H9 (cell line): Measurements from ENCODE around the gene AP3S2. TPM values are rescaled to one million over a fixed set of nuclear protein-coding genes. Genes with fewer than 3 reads are reported as not detected.

Source experiments
- DNase-seq: peaks from one replicate; pipeline ENCODE4 v3.0.0-alpha.2; 2017
- H2AFZ ChIP-seq: one replicate; pipeline ENCODE4 v1.6.1; 2013; ENCODE audit warnings: mild to moderate bottlenecking, low read length, control low read depth, moderate library complexity
- H2AK5ac ChIP-seq: 2 replicates; pipeline ENCODE4 v1.6.1; 2013; ENCODE audit warnings: low read length, control low read depth, mixed read lengths; ENCODE audit not compliant: insufficient read length
- H2BK120ac ChIP-seq: one replicate; pipeline ENCODE4 v1.6.1; 2013; ENCODE audit warnings: low read depth, mild to moderate bottlenecking, low read length, control low read depth, inconsistent platforms; ENCODE audit not compliant: poor library complexity, severe bottlenecking
- H2BK12ac ChIP-seq: 2 replicates; pipeline ENCODE4 v1.6.1; 2013; ENCODE audit warnings: low read length, control low read depth, mixed read lengths, low read depth; ENCODE audit not compliant: insufficient read length
- H2BK15ac ChIP-seq: 2 replicates; pipeline ENCODE4 v1.6.1; 2013; ENCODE audit warnings: low read depth, low read length, control low read depth
- H2BK20ac ChIP-seq: one replicate; pipeline ENCODE4 v1.6.1; 2013; ENCODE audit warnings: low read depth, mild to moderate bottlenecking, low read length, control low read depth, inconsistent platforms; ENCODE audit not compliant: poor library complexity, severe bottlenecking
- H2BK5ac ChIP-seq: 2 replicates; pipeline ENCODE4 v1.6.1; 2013; ENCODE audit warnings: low read length, control low read depth, mixed read lengths; ENCODE audit not compliant: insufficient read length
- H3K14ac ChIP-seq: 2 replicates; pipeline ENCODE4 v1.6.1; 2013; ENCODE audit warnings: low read length, control low read depth; ENCODE audit not compliant: insufficient read depth
- H3K18ac ChIP-seq: 2 replicates; pipeline ENCODE4 v1.6.1; 2013; ENCODE audit warnings: low read depth, mild to moderate bottlenecking, mixed read lengths, low read length, control low read depth; ENCODE audit not compliant: insufficient read length
- H3K23ac ChIP-seq: 2 replicates; pipeline ENCODE4 v1.6.1; 2013; ENCODE audit warnings: low read length, control low read depth, mixed read lengths, low read depth; ENCODE audit not compliant: insufficient read length
- H3K23me2 ChIP-seq: 2 replicates; pipeline ENCODE4 v1.6.1; 2013; ENCODE audit warnings: low read depth, mild to moderate bottlenecking, mixed read lengths, low read length, control low read depth; ENCODE audit not compliant: insufficient read length, poor library complexity, severe bottlenecking
- H3K27ac ChIP-seq: 2 replicates; pipeline ENCODE4 v1.5.1; 2013; ENCODE audit warnings: low read length, control low read depth, mixed read lengths, low read depth; ENCODE audit not compliant: insufficient read length
- H3K27me3 ChIP-seq: 2 replicates; pipeline ENCODE4 v1.6.1; 2013; ENCODE audit warnings: low read length, control low read depth, inconsistent platforms; ENCODE audit not compliant: insufficient read depth
- H3K4ac ChIP-seq: 2 replicates; pipeline ENCODE4 v1.6.1; 2013; ENCODE audit warnings: low read depth, mild to moderate bottlenecking, control low read depth, inconsistent platforms, low read length, moderate library complexity
- H3K4me1 ChIP-seq: 2 replicates; pipeline ENCODE4 v1.6.1; 2013; ENCODE audit warnings: low read length, control low read depth, inconsistent platforms; ENCODE audit not compliant: insufficient read depth
- H3K4me2 ChIP-seq: 2 replicates; pipeline ENCODE4 v1.6.1; 2013; ENCODE audit warnings: low read length, control low read depth, mixed read lengths; ENCODE audit not compliant: insufficient read length, insufficient read depth
- H3K56ac ChIP-seq: 2 replicates; pipeline ENCODE4 v1.6.1; 2013; ENCODE audit warnings: low read depth, mild to moderate bottlenecking, mixed read lengths, low read length, control low read depth; ENCODE audit not compliant: insufficient read length
- H3K79me1 ChIP-seq: 2 replicates; pipeline ENCODE4 v1.6.1; 2013; ENCODE audit warnings: low read depth, mild to moderate bottlenecking, moderate library complexity, low read length, control low read depth, inconsistent platforms; ENCODE audit not compliant: insufficient read depth, poor library complexity, severe bottlenecking
- H3K79me2 ChIP-seq: 2 replicates; pipeline ENCODE4 v1.6.1; 2013; ENCODE audit warnings: low read length, control low read depth, inconsistent platforms; ENCODE audit not compliant: insufficient read depth
- H3K9ac ChIP-seq: 2 replicates; pipeline ENCODE4 v1.6.1; 2013; ENCODE audit warnings: low read length, control low read depth, mixed read lengths; ENCODE audit not compliant: insufficient read length; ENCODE audit errors: extremely low read depth
- H3K9me3 ChIP-seq: one replicate; pipeline ENCODE4 v1.6.1; 2013; ENCODE audit warnings: low read depth, low read length, inconsistent platforms; ENCODE audit not compliant: control insufficient read depth
- H3T11ph ChIP-seq: one replicate; pipeline ENCODE4 v1.6.1; 2013; ENCODE audit warnings: mild to moderate bottlenecking, low read length, control low read depth, inconsistent platforms
- H4K20me1 ChIP-seq: one replicate; pipeline ENCODE4 v1.6.1; 2013; ENCODE audit not compliant: control insufficient read depth, insufficient read length, insufficient read depth
- H4K5ac ChIP-seq: 2 replicates; pipeline ENCODE4 v1.6.1; 2013; ENCODE audit warnings: low read depth, mild to moderate bottlenecking, mixed read lengths, low read length, control low read depth; ENCODE audit not compliant: insufficient read length
- H4K8ac ChIP-seq: replicated peaks from 2 replicates; pipeline ENCODE4 v1.6.1; 2013; ENCODE audit warnings: low read length, control low read depth, mixed read lengths, low read depth; ENCODE audit not compliant: insufficient read length
- H4K91ac ChIP-seq: 2 replicates; pipeline ENCODE4 v1.6.1; 2013; ENCODE audit warnings: low read depth, mild to moderate bottlenecking, moderate library complexity, mixed read lengths, low read length, control low read depth; ENCODE audit not compliant: insufficient read length
- H3K27ac Mint-ChIP-seq, 3 experiments: 2 replicates in 2 of 3; 3 replicates in 1 of 3; pipeline ENCODE4 v1.8.0; 2020 to 2021; ENCODE audit warnings: mixed read lengths in 3 of 3, mild to moderate bottlenecking in 1 of 3, moderate library complexity in 1 of 3
- H3K27me3 Mint-ChIP-seq: 2 replicates; pipeline ENCODE4 v1.8.0; 2021; ENCODE audit warnings: low read depth, mild to moderate bottlenecking, moderate library complexity, mixed read lengths
- H3K36me3 Mint-ChIP-seq, 3 experiments: 2 replicates in 2 of 3; 3 replicates in 1 of 3; pipeline ENCODE4 v1.8.0; 2020 to 2021; ENCODE audit warnings: low read depth in 3 of 3, mixed read lengths in 3 of 3; ENCODE audit not compliant: insufficient read depth in 1 of 3
- H3K4me1 Mint-ChIP-seq, 2 experiments: 2 replicates each; pipeline ENCODE4 v1.8.0; 2020; ENCODE audit warnings: mixed read lengths in 2 of 2
- H3K4me3 Mint-ChIP-seq, 2 experiments: 2 replicates in 1 of 2; 3 replicates in 1 of 2; pipeline ENCODE4 v1.8.0; 2020 to 2021; ENCODE audit warnings: mild to moderate bottlenecking in 2 of 2, mixed read lengths in 2 of 2, moderate library complexity in 1 of 2
- H3K9me3 Mint-ChIP-seq, 2 experiments: 2 replicates in 1 of 2; 3 replicates in 1 of 2; pipeline ENCODE4 v1.8.0; 2020; ENCODE audit warnings: mild to moderate bottlenecking in 2 of 2, mixed read lengths in 2 of 2, moderate library complexity in 1 of 2
- CTCF ChIP-seq: fragments of 200-600 bp; sonication (generic); conservative IDR thresholded peaks from 3 replicates; pipeline ENCODE4 v1.8.0; 2021; ENCODE audit warnings: antibody characterized with exemption, mild to moderate bottlenecking
- WGBS: extraction: QIAGEN DNeasy Blood & Tissue Kit; methylation state at CpG from one replicate; pipeline ENCODE4 v1.1.7; 2013; ENCODE audit warnings: missing lambda C conversion rate, low lambda C conversion rate, mixed read lengths; ENCODE audit not compliant: insufficient read length; ENCODE audit errors: extremely low coverage; 5-methylcytosine and 5-hydroxymethylcytosine counted together
- total RNA-seq: library from RNA; stranded (reverse); gene quantifications from 2 replicates; pipeline ENCODE4 v1.2.1, GENCODE V29; 2021

The AP3S2 gene
- total RNA-seq, 1 experiment from 2014 or later: 33.9 TPM

DNA sequence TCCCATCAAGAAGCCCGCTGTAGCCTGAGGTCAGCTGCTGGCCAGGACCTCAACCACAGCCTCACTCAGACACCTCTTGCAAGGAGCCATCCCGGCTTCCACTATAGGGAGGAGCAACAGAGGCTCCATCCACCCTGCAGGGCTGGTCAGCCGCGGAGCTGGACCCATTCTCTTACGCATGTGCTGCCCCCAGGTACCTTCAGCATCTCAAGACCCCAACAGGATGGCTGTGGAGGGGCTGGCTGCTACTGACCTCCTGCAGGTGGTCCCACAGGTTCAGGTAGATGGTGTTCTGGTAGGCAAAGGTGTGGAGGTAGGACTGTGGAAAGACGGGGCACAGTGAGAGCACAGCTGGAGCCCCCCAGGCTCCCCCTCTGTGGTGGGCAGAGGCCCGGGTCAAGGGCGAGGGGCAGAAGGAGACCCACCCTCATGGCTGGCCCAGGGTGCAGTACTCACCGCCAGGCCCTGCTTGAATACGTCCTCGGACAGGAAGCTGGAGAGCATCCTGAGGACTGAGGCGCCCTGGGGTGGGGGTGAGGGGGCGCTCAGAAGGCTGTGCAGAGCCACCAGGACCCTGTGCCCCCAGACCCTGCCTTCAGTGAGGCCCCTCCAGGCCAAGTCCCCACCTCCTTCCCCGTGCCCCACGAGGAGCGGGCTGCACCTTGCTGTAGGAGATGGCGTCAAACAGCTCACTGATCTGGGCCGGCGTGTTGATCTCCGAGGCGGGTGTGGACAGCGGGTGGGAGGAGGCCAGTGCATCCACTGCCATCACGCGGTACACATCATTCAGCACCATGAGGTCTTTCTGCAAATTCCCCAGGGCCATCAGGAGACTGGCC, 90.6 kb downstream of the AP3S2 start:
- no peak overlapping the region for H2BK15ac ChIP-seq
- no peaks in the 10 kb centered on the region for H3K79me1 ChIP-seq
- H4K5ac ChIP-seq: no peak overlapping the region
- H3K27ac ChIP-seq: no peak overlapping the region
- no peak overlapping the region for H3K27ac Mint-ChIP-seq
- H3K27me3 Mint-ChIP-seq: peaks cover 7% of the 10 kb centered on the region
- no peak overlapping the region for H2BK120ac ChIP-seq
- no peaks in the 10 kb centered on the region for H3K79me2 ChIP-seq
- no peak overlapping the region for H2AK5ac ChIP-seq
- no peaks in the 10 kb centered on the region for H3K23me2 ChIP-seq
- WGBS: no CpG with 5 or more reads among the region's 24 CpGs
- H3K36me3 Mint-ChIP-seq: no peaks in the 10 kb centered on the region
- H3K9me3 ChIP-seq: no peaks in the 10 kb centered on the region
- no peak for DNase-seq
- H3K27me3 ChIP-seq: no peaks in the 10 kb centered on the region
- no peak overlapping the region for H3K18ac ChIP-seq
- H4K91ac ChIP-seq: no peak overlapping the region
- no peak overlapping the region for H3K56ac ChIP-seq
- H3T11ph ChIP-seq: no peak overlapping the region
- no peak overlapping the region for H3K4ac ChIP-seq
- H3K14ac ChIP-seq: no peak overlapping the region
- H2BK12ac ChIP-seq: no peak overlapping the region
- no peaks in the 10 kb centered on the region for H3K4me1 ChIP-seq
- H3K9me3 Mint-ChIP-seq: no peaks in the 10 kb centered on the region
- no peak overlapping the region for H3K4me3 Mint-ChIP-seq
- H3K4me1 Mint-ChIP-seq: peaks cover 7 to 19% of the 10 kb centered on the region in 2 experiments; a peak in 3 of 4 replicates
- no peak overlapping the region for H3K9ac ChIP-seq
- H4K20me1 ChIP-seq: no peaks in the 10 kb centered on the region
- H2BK5ac ChIP-seq: no peak overlapping the region
- no peak overlapping the region for H4K8ac ChIP-seq
- H3K4me2 ChIP-seq: no peak overlapping the region
- no peak overlapping the region for H3K23ac ChIP-seq
- H2AFZ ChIP-seq: no peak overlapping the region
- no peak overlapping the region for H2BK20ac ChIP-seq
- TF ChIP-seq CTCF: no peak
